ENCODE data around the gene MYOZ2. TPM values are rescaled to one million over a fixed set of nuclear protein-coding genes. Genes with fewer than 3 reads are reported as not detected.

The MYOZ2 gene
- total RNA-seq, 3 donors from 2014 or later (not counting 1 experiment from before 2014, with no cell fraction given), result not detected

DNA sequence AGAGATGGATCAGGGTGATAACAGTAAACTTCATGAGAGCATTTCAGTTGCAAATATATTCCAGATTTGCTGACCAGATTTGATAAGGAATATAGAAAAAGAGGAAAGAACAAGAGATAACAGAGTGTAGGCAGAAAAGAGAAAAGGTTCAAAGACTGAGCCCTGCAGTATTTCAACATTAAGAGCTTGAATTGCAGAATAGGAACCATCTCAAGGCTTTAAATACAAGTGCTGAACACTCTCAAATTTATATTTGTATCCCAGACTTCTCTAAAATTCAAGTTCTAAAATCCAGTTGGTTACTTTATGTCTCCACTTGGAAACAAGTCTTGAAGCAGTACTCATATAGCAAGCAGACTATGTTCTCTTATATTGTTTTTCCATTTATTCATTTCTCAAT is 9.7 kb upstream of the MYOZ2 start:
- H3K4me3 ChIP-seq (ENCODE audit: low read length), result no peak overlapping the region
- Mint-ChIP-seq H3K36me3 (no peaks in the 10 kb centered on the region), H3K4me1 (peaks cover 0 to 5% of the 10 kb centered on the region in 2 donors)

DNA sequence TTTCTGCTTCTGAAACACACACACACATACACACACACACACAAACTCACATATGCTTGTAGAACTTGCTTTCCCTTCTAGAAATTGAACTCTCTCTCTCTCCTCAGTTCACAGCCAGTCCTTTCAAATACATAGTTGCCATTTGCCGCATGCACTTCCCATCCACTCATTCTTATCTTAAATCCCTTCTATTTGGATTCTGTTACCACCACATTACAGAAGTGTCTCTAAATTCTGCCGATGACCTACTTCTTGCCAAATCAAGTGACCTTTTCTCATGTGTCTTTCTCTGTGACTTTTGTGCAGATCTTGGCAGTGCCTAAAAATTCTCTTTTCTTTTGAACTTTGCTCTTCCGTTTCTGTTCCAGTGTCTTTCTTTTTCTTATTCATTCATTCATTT is 7.5 kb upstream of the MYOZ2 start:
- Histone ChIP-seq H3K36me3 (ENCODE audit: control insufficient read depth, insufficient read depth, low read length) (no peaks in the 10 kb centered on the region), H3K4me1 (ENCODE audit: control insufficient read depth, insufficient read depth, low read length) (no peaks in the 10 kb centered on the region), H3K27me3 (ENCODE audit: control insufficient read depth, insufficient read depth, low read length) (no peaks in the 10 kb centered on the region), H3K9me3 (ENCODE audit: control insufficient read depth, insufficient read depth, low read length) (no peaks in the 10 kb centered on the region), H3K27ac (ENCODE audit: low read length) (no peak overlapping the region), H3K4me3 (ENCODE audit: low read length) (no peak overlapping the region)
- intact Hi-C loops (cut with micrococcal nuclease), result no loop called here
- Mint-ChIP-seq H3K9me3 (no peaks in the 10 kb centered on the region), H3K27me3 (ENCODE audit: low read depth in 2 of 2) (peaks cover 0 to 2% of the 10 kb centered on the region in 2 donors), H3K36me3 (no peaks in the 10 kb centered on the region), H3K27ac (no peak overlapping the region), H3K4me3 (no peak overlapping the region), H3K4me1 (peaks cover 0 to 5% of the 10 kb centered on the region in 2 donors)
- no peak for DNase-seq
- TF ChIP-seq, protein P1, sequence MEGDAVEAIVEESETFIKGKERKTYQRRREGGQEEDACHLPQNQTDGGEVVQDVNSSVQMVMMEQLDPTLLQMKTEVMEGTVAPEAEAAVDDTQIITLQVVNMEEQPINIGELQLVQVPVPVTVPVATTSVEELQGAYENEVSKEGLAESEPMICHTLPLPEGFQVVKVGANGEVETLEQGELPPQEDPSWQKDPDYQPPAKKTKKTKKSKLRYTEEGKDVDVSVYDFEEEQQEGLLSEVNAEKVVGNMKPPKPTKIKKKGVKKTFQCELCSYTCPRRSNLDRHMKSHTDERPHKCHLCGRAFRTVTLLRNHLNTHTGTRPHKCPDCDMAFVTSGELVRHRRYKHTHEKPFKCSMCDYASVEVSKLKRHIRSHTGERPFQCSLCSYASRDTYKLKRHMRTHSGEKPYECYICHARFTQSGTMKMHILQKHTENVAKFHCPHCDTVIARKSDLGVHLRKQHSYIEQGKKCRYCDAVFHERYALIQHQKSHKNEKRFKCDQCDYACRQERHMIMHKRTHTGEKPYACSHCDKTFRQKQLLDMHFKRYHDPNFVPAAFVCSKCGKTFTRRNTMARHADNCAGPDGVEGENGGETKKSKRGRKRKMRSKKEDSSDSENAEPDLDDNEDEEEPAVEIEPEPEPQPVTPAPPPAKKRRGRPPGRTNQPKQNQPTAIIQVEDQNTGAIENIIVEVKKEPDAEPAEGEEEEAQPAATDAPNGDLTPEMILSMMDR (IDR thresholded peaks at IDR 0.05), result no peak
- 95% methylated on average over 3 of the region's 3 CpGs for WGBS (ENCODE audit: insufficient coverage)
- no peak for ATAC-seq

More for the DNA sequence above, 9.7 kb upstream of the MYOZ2 start:
- Mint-ChIP-seq H3K4me3 (no peak overlapping the region), H3K27me3 (ENCODE audit: low read depth in 2 of 2) (peaks cover 0 to 2% of the 10 kb centered on the region in 2 donors), H3K9me3 (no peaks in the 10 kb centered on the region), H3K27ac (no peak overlapping the region)
- H3K36me3 ChIP-seq (ENCODE audit: control insufficient read depth, insufficient read depth, low read length), result no peaks in the 10 kb centered on the region
- no peaks in the 10 kb centered on the region for H3K27me3 ChIP-seq (ENCODE audit: control insufficient read depth, insufficient read depth, low read length)
- ATAC-seq, result no peak
- TF ChIP-seq, protein P1 (IDR thresholded peaks at IDR 0.05), result no peak
- H3K9me3 ChIP-seq (ENCODE audit: control insufficient read depth, insufficient read depth, low read length), result no peaks in the 10 kb centered on the region
- H3K27ac ChIP-seq (ENCODE audit: low read length), result no peak overlapping the region
- DNase-seq, result no peak
- H3K4me1 ChIP-seq (ENCODE audit: control insufficient read depth, insufficient read depth, low read length), result no peaks in the 10 kb centered on the region
- intact Hi-C loops (cut with micrococcal nuclease), result no loop called here

GRCh38 chr4:119130365-119131065 is 5.1 kb upstream of the MYOZ2 start:
- H3K4me1 Mint-ChIP-seq, result no peaks in the 10 kb centered on the region
- ATAC-seq, result no peak
- H3K4me1 ChIP-seq (ENCODE audit: control insufficient read depth, insufficient read depth, low read length), result no peaks in the 10 kb centered on the region
- H3K27me3 Mint-ChIP-seq (ENCODE audit: low read depth in 2 of 2), result no peaks in the 10 kb centered on the region
- H3K4me3 ChIP-seq (ENCODE audit: low read length), result no peak overlapping the region
- H3K27ac ChIP-seq (ENCODE audit: low read length), result no peak overlapping the region
- H3K9me3 ChIP-seq (ENCODE audit: control insufficient read depth, insufficient read depth, low read length), result no peaks in the 10 kb centered on the region
- H3K27me3 ChIP-seq (ENCODE audit: control insufficient read depth, insufficient read depth, low read length), result no peaks in the 10 kb centered on the region
- no peaks in the 10 kb centered on the region for H3K36me3 Mint-ChIP-seq
- no peak overlapping the region for H3K4me3 Mint-ChIP-seq
- TF ChIP-seq, protein P1 (IDR thresholded peaks at IDR 0.05), result no peak
- no peaks in the 10 kb centered on the region for H3K9me3 Mint-ChIP-seq
- H3K36me3 ChIP-seq (ENCODE audit: control insufficient read depth, insufficient read depth, low read length), result no peaks in the 10 kb centered on the region
- no peak for DNase-seq
- intact Hi-C loops (cut with micrococcal nuclease), result no loop called here
- WGBS (ENCODE audit: insufficient coverage), result 92% methylated on average over 4 of the region's 4 CpGs
- no peak overlapping the region for H3K27ac Mint-ChIP-seq

GRCh38 chr4:119131164-119131563 is 4.5 kb upstream of the MYOZ2 start:
- 94% methylated on average over 2 of the region's 4 CpGs for WGBS (ENCODE audit: insufficient coverage)
- no peak overlapping the region for H3K27ac Mint-ChIP-seq

More at GRCh38 chr4:119131164-119131563, 4.5 kb upstream of the MYOZ2 start:
- Histone ChIP-seq H3K27me3 (ENCODE audit: control insufficient read depth, insufficient read depth, low read length) (no peaks in the 10 kb centered on the region), H3K36me3 (ENCODE audit: control insufficient read depth, insufficient read depth, low read length) (no peaks in the 10 kb centered on the region), H3K4me3 (ENCODE audit: low read length) (no peak overlapping the region), H3K4me1 (ENCODE audit: control insufficient read depth, insufficient read depth, low read length) (no peaks in the 10 kb centered on the region), H3K27ac (ENCODE audit: low read length) (no peak overlapping the region), H3K9me3 (ENCODE audit: control insufficient read depth, insufficient read depth, low read length) (no peaks in the 10 kb centered on the region)
- DNase-seq (no peak), ATAC-seq (no peak)
- no peaks in the 10 kb centered on the region for H3K9me3 Mint-ChIP-seq
- TF ChIP-seq, protein P1 (IDR thresholded peaks at IDR 0.05), result no peak
- H3K4me3 Mint-ChIP-seq, result no peak overlapping the region
- H3K4me1 Mint-ChIP-seq, result no peaks in the 10 kb centered on the region
- intact Hi-C loops (cut with micrococcal nuclease), result no loop called here
- no peaks in the 10 kb centered on the region for H3K27me3 Mint-ChIP-seq (ENCODE audit: low read depth in 2 of 2)
- H3K36me3 Mint-ChIP-seq, result no peaks in the 10 kb centered on the region

All from natural killer cell (primary cell).